HG03159 (cell line): Measurements from ENCODE around the gene MICB.
"Not testable (repeated sequence)": the region's sequence is repeated elsewhere in the genome, so short reads cannot be mapped to it uniquely, and the experiment has no call there.

Experiments used
- ATAC-seq: cut with Tn5 transposase; IDR thresholded peaks from one replicate; pipeline ENCODE4 v1.9.1; 2021; ENCODE audit warnings: mild to moderate bottlenecking, moderate library complexity; ENCODE audit not compliant: unreplicated experiment

MICB gene

GRCh38 chr6:31473780-31474761 lies 23.9 kb upstream of the MICB start:
- ATAC-seq: no peak

- ATAC-seq: no peak
Measured at GRCh38 chr6:31474871-31475286, 23.1 kb upstream of the MICB start.

- no peak for ATAC-seq
Measured at GRCh38 chr6:31476515-31477139, 21.3 kb upstream of the MICB start.

- no peak for ATAC-seq
Measured at GRCh38 chr6:31477521-31477920, 20.4 kb upstream of the MICB start.

GRCh38 chr6:31478186-31478950 lies 19.6 kb upstream of the MICB start:
- no peak for ATAC-seq

GRCh38 chr6:31479151-31479932 lies 18.6 kb upstream of the MICB start:
- no peak for ATAC-seq

- no peak for ATAC-seq
Measured at GRCh38 chr6:31479933-31480535, 17.9 kb upstream of the MICB start.

GRCh38 chr6:31480574-31480973 lies 17.4 kb upstream of the MICB start:
- ATAC-seq: no peak

GRCh38 chr6:31483392-31483791 lies 14.6 kb upstream of the MICB start:
- ATAC-seq: no peak

- ATAC-seq: no peak
Measured at GRCh38 chr6:31485055-31485454, 12.9 kb upstream of the MICB start.

GRCh38 chr6:31486065-31486837 lies 11.7 kb upstream of the MICB start:
- ATAC-seq: not testable (repeated sequence)

GRCh38 chr6:31487674-31488073 lies 10.3 kb upstream of the MICB start:
- ATAC-seq: not testable (repeated sequence)

GRCh38 chr6:31489086-31489485 lies 8.9 kb upstream of the MICB start:
- no peak for ATAC-seq

GRCh38 chr6:31490115-31490873 lies 7.7 kb upstream of the MICB start:
- ATAC-seq: no peak

- ATAC-seq: not testable (repeated sequence)
Measured at GRCh38 chr6:31493550-31493874, 4.4 kb upstream of the MICB start.

- peak; percentile 42 for ATAC-seq
Measured at GRCh38 chr6:31493875-31494694, 3.9 kb upstream of the MICB start.

- no peak for ATAC-seq
Measured at GRCh38 chr6:31495580-31495979, 2.4 kb upstream of the MICB start.

- ATAC-seq: not testable (repeated sequence)
Measured at GRCh38 chr6:31496826-31497225, 1.1 kb upstream of the MICB start.
